ENCODE results near the gene TBKBP1.

DNA sequence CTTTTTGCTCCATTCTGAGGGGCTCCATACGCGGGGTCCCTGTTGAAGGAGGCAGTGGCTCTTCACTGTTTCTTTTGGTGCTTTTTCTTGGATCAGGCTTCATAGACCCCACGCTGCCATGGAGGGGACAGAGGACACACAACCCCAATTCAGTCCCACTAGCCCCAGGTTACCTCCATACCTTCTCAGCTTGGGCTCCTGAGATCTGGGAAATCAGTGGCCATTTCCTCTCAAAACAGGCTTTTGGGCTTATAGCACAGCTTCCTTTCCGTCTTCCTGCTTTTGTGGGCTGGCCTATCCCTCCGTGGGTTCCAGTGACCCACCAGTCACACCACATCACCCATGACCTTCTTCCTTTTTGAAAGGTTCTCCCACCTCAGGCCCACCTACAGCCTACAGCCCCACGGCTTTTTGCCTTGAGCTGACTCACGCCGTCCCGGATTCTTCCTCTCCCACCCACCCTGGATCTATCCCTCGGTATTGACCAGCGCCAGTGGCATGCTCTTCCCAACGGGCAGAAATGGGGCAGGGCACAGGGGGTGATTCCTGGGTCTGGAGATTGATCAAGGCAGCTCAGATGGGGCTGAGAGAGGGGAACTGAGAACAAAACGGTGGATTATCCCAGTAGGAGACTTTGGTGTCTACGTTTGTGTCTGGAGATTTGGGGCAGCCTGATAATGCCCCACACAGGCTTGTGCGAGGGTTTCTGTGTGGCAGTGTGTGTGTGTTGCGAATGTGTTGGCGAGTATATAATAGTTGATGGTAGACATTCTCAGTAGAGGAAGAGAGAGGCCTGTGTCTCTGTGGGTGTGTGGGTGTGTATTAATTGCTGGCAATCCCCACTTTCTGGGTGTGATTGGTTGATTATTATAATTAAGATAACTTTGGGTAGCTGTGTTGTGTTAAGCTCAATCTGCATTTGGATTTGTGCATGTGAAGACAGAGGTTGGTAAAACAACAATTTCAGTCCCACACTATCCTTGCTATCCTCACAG is 42.8 kb downstream of the TBKBP1 start:
- TF ChIP-seq, protein P1, sequence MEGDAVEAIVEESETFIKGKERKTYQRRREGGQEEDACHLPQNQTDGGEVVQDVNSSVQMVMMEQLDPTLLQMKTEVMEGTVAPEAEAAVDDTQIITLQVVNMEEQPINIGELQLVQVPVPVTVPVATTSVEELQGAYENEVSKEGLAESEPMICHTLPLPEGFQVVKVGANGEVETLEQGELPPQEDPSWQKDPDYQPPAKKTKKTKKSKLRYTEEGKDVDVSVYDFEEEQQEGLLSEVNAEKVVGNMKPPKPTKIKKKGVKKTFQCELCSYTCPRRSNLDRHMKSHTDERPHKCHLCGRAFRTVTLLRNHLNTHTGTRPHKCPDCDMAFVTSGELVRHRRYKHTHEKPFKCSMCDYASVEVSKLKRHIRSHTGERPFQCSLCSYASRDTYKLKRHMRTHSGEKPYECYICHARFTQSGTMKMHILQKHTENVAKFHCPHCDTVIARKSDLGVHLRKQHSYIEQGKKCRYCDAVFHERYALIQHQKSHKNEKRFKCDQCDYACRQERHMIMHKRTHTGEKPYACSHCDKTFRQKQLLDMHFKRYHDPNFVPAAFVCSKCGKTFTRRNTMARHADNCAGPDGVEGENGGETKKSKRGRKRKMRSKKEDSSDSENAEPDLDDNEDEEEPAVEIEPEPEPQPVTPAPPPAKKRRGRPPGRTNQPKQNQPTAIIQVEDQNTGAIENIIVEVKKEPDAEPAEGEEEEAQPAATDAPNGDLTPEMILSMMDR (conservative IDR thresholded peaks at IDR 0.05 in 1 of 2, IDR thresholded peaks at IDR 0.05 in 1 of 2; ENCODE audit: low read depth in 1 of 2, low read length in 2 of 2) = no peak
- no peak for TF ChIP-seq EZH2 (IDR thresholded peaks at IDR 0.05; ENCODE audit: low read length, missing control alignments)

Data from fibroblast of lung (primary cell).